K562 (cell line): ENCODE data around the gene ZNF316. TPM values are rescaled to one million over a fixed set of nuclear protein-coding genes. Genes with fewer than 3 reads are reported as not detected.

Experiments
- BDP1 ChIP-seq: IDR thresholded peaks from 3 replicates; pipeline ENCODE4 v1.6.1; 2011; ENCODE audit not compliant: insufficient read length, insufficient read depth
- C11orf30 ChIP-seq: fragments of 450-650 bp; IDR thresholded peaks from 2 replicates; pipeline ENCODE4 v1.6.1; 2016; ENCODE audit warnings: low read depth, mild to moderate bottlenecking
- CAMTA2 ChIP-seq: fragments of 250-450 bp; sonication (Bioruptor Pico); conservative IDR thresholded peaks from 2 replicates; pipeline ENCODE4 v1.5.1; 2022
- CREBBP ChIP-seq: IDR thresholded peaks from one replicate; pipeline ENCODE4 v1.6.1; 2012; ENCODE audit warnings: low read depth, mild to moderate bottlenecking, control low read depth, inconsistent platforms, low read length
- CSDE1 ChIP-seq, 2 experiments: fragments of 450-650 bp; IDR thresholded peaks; 2 replicates each; pipeline ENCODE4 v1.6.1; 2016; ENCODE audit warnings: mild to moderate bottlenecking in 1 of 2
- ETS2 ChIP-seq: IDR thresholded peaks from 2 replicates; pipeline ENCODE4 v1.6.1; 2016; ENCODE audit warnings: borderline replicate concordance, missing genetic modification characterization, mild to moderate bottlenecking, moderate library complexity, missing compliant biosample characterization; ENCODE audit not compliant: poor library complexity, severe bottlenecking
- ETV1 ChIP-seq: fragments of 450-650 bp; conservative IDR thresholded peaks from 2 replicates; pipeline ENCODE4 v1.6.1; 2016; ENCODE audit warnings: missing genetic modification characterization, control low read depth, low read depth, missing compliant biosample characterization
- EZH2 ChIP-seq: IDR thresholded peaks from 2 replicates; pipeline ENCODE4 v1.6.1; 2012; ENCODE audit warnings: low read depth, mild to moderate bottlenecking, inconsistent platforms, low read length, borderline replicate concordance
- GTF2F1 ChIP-seq: IDR thresholded peaks from 2 replicates; pipeline ENCODE4 v1.6.1; 2011; ENCODE audit warnings: low read depth, low read length, improper control_type of control experiment
- HLTF ChIP-seq: fragments of 450-650 bp; IDR thresholded peaks from 2 replicates; pipeline ENCODE4 v1.6.1; 2016
- MAFG ChIP-seq: fragments of 450-650 bp; conservative IDR thresholded peaks from 2 replicates; pipeline ENCODE4 v1.6.1; 2016; ENCODE audit warnings: missing genetic modification characterization, missing compliant biosample characterization
- MCM2 ChIP-seq: fragments of 450-650 bp; IDR thresholded peaks from 2 replicates; pipeline ENCODE4 v1.6.1; 2017; ENCODE audit warnings: low read depth, mild to moderate bottlenecking
- MEF2A ChIP-seq: IDR thresholded peaks from 2 replicates; pipeline ENCODE4 v1.6.1; 2011; ENCODE audit warnings: low read depth, mild to moderate bottlenecking, low read length, moderate library complexity; ENCODE audit not compliant: control insufficient read depth
- MEF2D ChIP-seq: conservative IDR thresholded peaks from 2 replicates; pipeline ENCODE4 v1.6.1; 2016; ENCODE audit warnings: low read depth, missing genetic modification characterization, missing compliant biosample characterization
- PHF20 ChIP-seq: fragments of 450-650 bp; IDR thresholded peaks from 2 replicates; pipeline ENCODE4 v1.6.1; 2018; ENCODE audit not compliant: partially characterized antibody
- PHTF2 ChIP-seq: fragments of 250-450 bp; sonication (Bioruptor Pico); IDR thresholded peaks from 2 replicates; pipeline ENCODE4 v1.5.0; 2021; ENCODE audit warnings: mild to moderate bottlenecking
- TEAD4 ChIP-seq, 2 experiments: sonication (generic) in 1 of 2; formaldehyde crosslinking in 1 of 2; IDR thresholded peaks; 2 replicates each; pipeline versions ENCODE4 v1.6.1 to v1.8.0; 2012 to 2022; ENCODE audit warnings: borderline replicate concordance in 1 of 2, inconsistent platforms in 1 of 2, low read length in 1 of 2, mild to moderate bottlenecking in 1 of 2, missing genetic modification reagents in 1 of 2
- TRIM24 ChIP-seq, 2 experiments: fragments of 450-650 bp; IDR thresholded peaks; 2 replicates each; pipeline ENCODE4 v1.6.1; 2016
- ZBTB7A ChIP-seq: IDR thresholded peaks from 2 replicates; pipeline ENCODE4 v1.6.1; 2011; ENCODE audit warnings: low read depth, mild to moderate bottlenecking, low read length, moderate library complexity, borderline replicate concordance; ENCODE audit not compliant: control insufficient read depth
- ZNF134 ChIP-seq: fragments of 250-450 bp; sonication (Bioruptor Pico); conservative IDR thresholded peaks from 2 replicates; pipeline ENCODE4 v1.4.0; 2020
- ZNF143 ChIP-seq: sonication (generic); formaldehyde crosslinking; IDR thresholded peaks from 2 replicates; pipeline ENCODE4 v1.9.0; 2022; ENCODE audit warnings: mild to moderate bottlenecking, missing genetic modification reagents
- ZNF217 ChIP-seq: sonication (generic); formaldehyde crosslinking; IDR thresholded peaks from 2 replicates; pipeline ENCODE4 v1.8.0; 2022; ENCODE audit warnings: mild to moderate bottlenecking, missing genetic modification reagents
- ZNF354B ChIP-seq: fragments of 250-450 bp; sonication (Bioruptor Pico); IDR thresholded peaks from 2 replicates; pipeline ENCODE4 v1.4.0; 2020
- ZNF696 ChIP-seq: fragments of 250-450 bp; sonication (Bioruptor Pico); conservative IDR thresholded peaks from 2 replicates; pipeline ENCODE4 v1.4.0; 2020; ENCODE audit warnings: mild to moderate bottlenecking, moderate library complexity
- ZNF699 ChIP-seq: fragments of 250-450 bp; sonication (Bioruptor Pico); IDR thresholded peaks from 2 replicates; pipeline ENCODE4 v1.8.0; 2021; ENCODE audit warnings: mild to moderate bottlenecking, moderate library complexity; ENCODE audit not compliant: insufficient replicate concordance
- ZNF77 ChIP-seq: fragments of 250-450 bp; sonication (Bioruptor Pico); IDR thresholded peaks from 2 replicates; pipeline ENCODE4 v1.5.0; 2020
- ZNF785 ChIP-seq: fragments of 250-450 bp; sonication (Bioruptor Pico); IDR thresholded peaks from 2 replicates; pipeline ENCODE4 v1.4.0; 2020; ENCODE audit warnings: mild to moderate bottlenecking
- polyA plus RNA-seq, 8 experiments: library from polyadenylated mRNA; depleted of rRNA in 4 of 8; stranded (reverse) in 5 of 8; unstranded in 3 of 8; fragments of >200 nt; fragmentation: Nextera tagmentation in 2 of 8; fragmentation: Illumina TruSeq in 1 of 8; extraction: Ambion mirVana in 2 of 8; extraction: Trizol in 1 of 8; gene quantifications; 2 replicates each; pipeline versions ENCODE4 v1.2.1 to v1.2.3, GENCODE V29; 2011 to 2014; ENCODE audit warnings: inconsistent platforms in 1 of 8, missing spikeins in 1 of 8
- total RNA-seq, 7 experiments: library from RNA; depleted of rRNA in 6 of 7; stranded (reverse); fragments of >200 nt in 6 of 7; fragmentation: Illumina TruSeq in 2 of 7; extraction: Trizol in 2 of 7; gene quantifications; 2 replicates each; pipeline versions ENCODE4 v1.2.1 to v1.2.3, GENCODE V29; 2011 to 2021; ENCODE audit warnings: low replicate concordance in 1 of 7
- TF ChIP-seq, protein P1 (sequence below): fragments of 250-450 bp; sonication (Bioruptor Pico); IDR thresholded peaks from 2 replicates; pipeline ENCODE4 v1.8.0; 2022; ENCODE audit warnings: inconsistent platforms, mild to moderate bottlenecking, moderate library complexity, borderline replicate concordance
- TF ChIP-seq, protein P2 (sequence below): IDR thresholded peaks from 2 replicates; pipeline ENCODE4 v1.6.1; 2011; ENCODE audit not compliant: insufficient read length; ENCODE audit errors: extremely low read depth

The ZNF316 gene
- total and polyA plus RNA-seq, 9 of the 15 experiments (the other 6 are each of a cell fraction or from before 2014, with no cell fraction given), result 0.10 to 34.0 (median 8.6) TPM

DNA sequence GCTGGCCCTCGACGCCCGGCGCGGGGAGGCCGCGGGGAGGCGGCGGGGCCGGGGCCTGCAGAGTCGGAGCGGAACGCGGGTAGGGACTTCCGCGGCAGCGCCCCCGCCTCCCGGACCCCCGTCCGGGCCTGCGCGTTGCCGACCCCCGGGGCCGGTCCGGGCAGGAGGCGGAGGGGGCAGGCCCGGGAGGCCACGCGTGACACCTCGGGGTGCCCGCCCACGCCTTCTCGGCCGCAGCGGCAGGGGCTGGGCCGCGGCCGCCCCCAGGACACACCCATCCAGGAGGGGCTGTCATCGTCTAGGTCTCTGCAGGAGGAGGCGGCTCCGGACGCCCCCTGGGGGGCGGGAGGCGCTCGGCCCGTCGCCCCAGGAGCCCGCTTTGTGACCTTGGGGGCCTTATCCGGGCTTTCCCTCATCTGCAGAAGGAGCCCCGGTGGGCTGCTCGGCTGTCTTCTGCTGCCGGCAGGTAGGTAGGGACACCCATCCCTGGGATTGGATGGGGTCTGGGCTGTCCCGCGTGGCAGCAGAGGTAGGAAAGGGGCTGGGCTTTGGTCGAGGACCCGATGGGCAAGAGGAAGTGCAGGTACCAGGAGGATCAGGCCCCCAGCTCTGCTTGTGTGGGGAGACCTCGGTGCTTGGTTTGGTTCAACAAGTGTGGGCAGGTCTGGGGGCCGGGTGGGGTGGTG, 569 bp downstream of the ZNF316 start (continued):
- no peak for TF ChIP-seq EZH2
- TF ChIP-seq HLTF, result no peak
- TF ChIP-seq ZNF143 (CRISPR knock-in tag), result no peak
- no peak for TF ChIP-seq MCM2
- 0 out of 2 replicates have a peak, but pooled peaks have one; percentile 22 for TF ChIP-seq ZNF134 (CRISPR knock-in tag)
- TF ChIP-seq MAFG (tag), result no peak
- no peak for TF ChIP-seq ZNF696
- TF ChIP-seq, protein P1, sequence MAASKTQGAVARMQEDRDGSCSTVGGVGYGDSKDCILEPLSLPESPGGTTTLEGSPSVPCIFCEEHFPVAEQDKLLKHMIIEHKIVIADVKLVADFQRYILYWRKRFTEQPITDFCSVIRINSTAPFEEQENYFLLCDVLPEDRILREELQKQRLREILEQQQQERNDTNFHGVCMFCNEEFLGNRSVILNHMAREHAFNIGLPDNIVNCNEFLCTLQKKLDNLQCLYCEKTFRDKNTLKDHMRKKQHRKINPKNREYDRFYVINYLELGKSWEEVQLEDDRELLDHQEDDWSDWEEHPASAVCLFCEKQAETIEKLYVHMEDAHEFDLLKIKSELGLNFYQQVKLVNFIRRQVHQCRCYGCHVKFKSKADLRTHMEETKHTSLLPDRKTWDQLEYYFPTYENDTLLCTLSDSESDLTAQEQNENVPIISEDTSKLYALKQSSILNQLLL (CRISPR knock-in tag), result no peak
- TF ChIP-seq ZNF217, result no peak
- no peak for TF ChIP-seq PHTF2 (CRISPR knock-in tag)
- TF ChIP-seq, protein P2, sequence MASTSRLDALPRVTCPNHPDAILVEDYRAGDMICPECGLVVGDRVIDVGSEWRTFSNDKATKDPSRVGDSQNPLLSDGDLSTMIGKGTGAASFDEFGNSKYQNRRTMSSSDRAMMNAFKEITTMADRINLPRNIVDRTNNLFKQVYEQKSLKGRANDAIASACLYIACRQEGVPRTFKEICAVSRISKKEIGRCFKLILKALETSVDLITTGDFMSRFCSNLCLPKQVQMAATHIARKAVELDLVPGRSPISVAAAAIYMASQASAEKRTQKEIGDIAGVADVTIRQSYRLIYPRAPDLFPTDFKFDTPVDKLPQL, result no peak
- TF ChIP-seq ZNF354B, result no peak
- no peak for TF ChIP-seq GTF2F1
- peak; percentile 51 for TF ChIP-seq PHF20
- TF ChIP-seq ZBTB7A, result peak; percentile 99
- TF ChIP-seq MEF2D (tag), result no peak
- peak; percentile 35; the same call in 1 of the 2 replicates for TF ChIP-seq C11orf30
- TF ChIP-seq CSDE1 (IDR thresholded peaks at IDR 0.05), result no peak
- no peak for TF ChIP-seq MEF2A
- no peak for TF ChIP-seq TRIM24 (IDR thresholded peaks at IDR 0.05)
- TF ChIP-seq ETV1 (tag), result no peak
- TF ChIP-seq CAMTA2, result no peak
- no peak for TF ChIP-seq ZNF785 (CRISPR knock-in tag)
- no peak for TF ChIP-seq ZNF77
- TF ChIP-seq CREBBP, result no peak
- no peak for TF ChIP-seq ZNF699 (CRISPR knock-in tag)
- TF ChIP-seq BDP1, result no peak
- no peak for TF ChIP-seq ETS2 (tag)
- no peak for TF ChIP-seq TEAD4 (IDR thresholded peaks at IDR 0.05; ENCODE audit: low read length)
- TF ChIP-seq TEAD4 (CRISPR knock-in tag; IDR thresholded peaks at IDR 0.05; ENCODE audit: borderline replicate concordance), result no peak
